Heart left ventricle (tissue), 13 donors: ENCODE data around the gene LRMDA.

Experiments
- POLR2A ChIP-seq, 2 donors: fragments of 450-650 bp; IDR thresholded peaks; one replicate each; pipeline ENCODE4 v1.6.1; 2017; ENCODE audit warnings: antibody characterized with exemption in 2 of 2, mild to moderate bottlenecking in 2 of 2, moderate library complexity in 2 of 2
- TF ChIP-seq, protein P1 (sequence below), 12 donors: fragments of 200-600 bp; sonication (generic) in 4 of 12; IDR thresholded peaks; one replicate each; pipeline versions ENCODE4 v1.5.0 to v1.8.0; 2018 to 2022; ENCODE audit warnings: antibody characterized with exemption in 12 of 12, mild to moderate bottlenecking in 5 of 12
- donor health status: ischemic (EF 13 %, LVEDD 7.1; RV severe dilation, severe dysfunction).
- donor health status: DM: no; HTN: yes; CAD: no.
- donor health status: DM: no; HTN: no; CAD: no.
- donor health status: ischemic (EF 25% LVEDD 6.9; RV normal size, moderate dysfunction).
- donor health status: ischemic (EF 25% LVEDD 5.7; RV mildly dilated, moderate dysfunction).
- donor health status: ischemic (EF 35%, LVEDD 5.7; RV mildly dilated, moderate dysfunction).
- donor health status: nonischemic (EF 11% LVEDD 7.7; RV severe dilation, severe dysfunction).
- donor health status: DM: yes; HTN: yes; CAD: no.
- donor health status: PGD.
- donor health status: ischemic (EF 29% LVEDD 5.4; RV normal size, mild dysfunction).
- donor health status: nonischemic (EF 23%, LVEDD 6.1; RV moderate dilation, normal function).

DNA sequence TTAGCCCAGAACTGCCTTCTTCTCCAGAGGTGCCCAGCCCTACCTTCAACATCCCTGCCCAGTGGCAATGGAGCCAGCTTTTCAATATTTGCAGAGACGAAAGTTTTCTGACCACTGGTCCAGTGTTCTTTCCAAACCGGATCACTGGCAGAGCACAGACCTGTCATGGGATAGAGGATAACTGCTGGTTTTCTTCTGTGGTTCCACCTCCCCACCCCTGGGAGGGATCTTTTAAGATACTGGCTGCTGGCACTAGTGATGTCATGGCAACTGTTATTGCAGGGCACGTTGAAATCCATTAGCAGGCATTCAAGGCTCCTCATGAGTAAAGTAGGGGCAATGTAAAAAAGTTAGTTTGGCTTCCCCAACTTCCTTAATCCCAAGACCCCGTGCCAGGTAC lies 387.1 kb downstream of the LRMDA start:
- TF ChIP-seq, protein P1, sequence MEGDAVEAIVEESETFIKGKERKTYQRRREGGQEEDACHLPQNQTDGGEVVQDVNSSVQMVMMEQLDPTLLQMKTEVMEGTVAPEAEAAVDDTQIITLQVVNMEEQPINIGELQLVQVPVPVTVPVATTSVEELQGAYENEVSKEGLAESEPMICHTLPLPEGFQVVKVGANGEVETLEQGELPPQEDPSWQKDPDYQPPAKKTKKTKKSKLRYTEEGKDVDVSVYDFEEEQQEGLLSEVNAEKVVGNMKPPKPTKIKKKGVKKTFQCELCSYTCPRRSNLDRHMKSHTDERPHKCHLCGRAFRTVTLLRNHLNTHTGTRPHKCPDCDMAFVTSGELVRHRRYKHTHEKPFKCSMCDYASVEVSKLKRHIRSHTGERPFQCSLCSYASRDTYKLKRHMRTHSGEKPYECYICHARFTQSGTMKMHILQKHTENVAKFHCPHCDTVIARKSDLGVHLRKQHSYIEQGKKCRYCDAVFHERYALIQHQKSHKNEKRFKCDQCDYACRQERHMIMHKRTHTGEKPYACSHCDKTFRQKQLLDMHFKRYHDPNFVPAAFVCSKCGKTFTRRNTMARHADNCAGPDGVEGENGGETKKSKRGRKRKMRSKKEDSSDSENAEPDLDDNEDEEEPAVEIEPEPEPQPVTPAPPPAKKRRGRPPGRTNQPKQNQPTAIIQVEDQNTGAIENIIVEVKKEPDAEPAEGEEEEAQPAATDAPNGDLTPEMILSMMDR (IDR thresholded peaks at IDR 0.05): no peak
- TF ChIP-seq POLR2A (IDR thresholded peaks at IDR 0.05): no peak
